IPS DF 4.7 (cell line): Measurements from ENCODE around the gene PRR12.

ENCODE experiments used
- DNase-seq: peaks from one replicate; pipeline ENCODE4 v3.0.0-alpha.2; 2013; ENCODE audit warnings: low spot score; ENCODE audit errors: extremely low read depth

PRR12 gene

DNA sequence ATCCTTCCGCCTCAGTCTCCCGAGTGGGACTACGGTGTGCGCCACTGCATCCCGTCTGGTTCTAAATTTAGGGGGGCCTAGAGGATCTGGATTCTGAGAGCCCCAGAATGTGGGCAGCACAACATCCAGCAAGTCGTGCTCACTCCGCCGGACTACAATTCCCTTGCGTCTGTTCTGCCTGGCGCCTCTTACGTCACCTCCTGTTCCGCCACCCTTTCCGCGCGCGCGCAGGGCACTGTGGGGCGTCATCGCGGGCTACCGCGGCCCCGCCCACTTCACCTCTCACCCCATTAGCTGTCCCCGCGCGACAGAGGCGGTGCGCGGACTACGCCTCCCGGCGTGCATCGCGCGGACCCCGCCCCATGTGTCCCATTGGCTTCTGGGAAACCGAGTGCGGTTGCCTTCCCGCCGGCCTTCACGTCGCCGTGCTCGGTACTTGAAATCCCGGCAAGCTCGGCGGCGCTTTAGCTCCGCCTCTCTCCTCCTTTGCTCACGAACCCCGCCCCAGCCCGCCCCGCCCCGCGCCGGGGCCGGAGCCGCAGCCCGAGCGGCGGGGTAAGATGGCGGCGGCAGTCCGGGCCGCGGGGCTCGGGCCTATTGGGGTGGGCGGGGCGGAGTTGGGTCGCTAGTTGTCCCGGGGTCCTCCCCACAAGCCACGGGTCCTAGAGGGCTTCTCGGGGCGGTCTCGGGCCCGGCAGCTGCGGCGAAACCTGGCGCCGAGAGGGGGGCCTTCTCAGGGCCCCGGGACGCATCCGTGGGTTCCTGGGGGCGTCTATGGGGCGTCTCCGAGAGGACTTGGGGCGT, 50.9 kb downstream of the PRR12 start, which contains the start of gene SCAF1:
Gene SCAF1 (plus strand): TSS at position 522 of the 804 bp plus-strand sequence. CDS start 2,818 bp downstream, outside the sequence.
- DNase-seq = peak; percentile 87

DNA sequence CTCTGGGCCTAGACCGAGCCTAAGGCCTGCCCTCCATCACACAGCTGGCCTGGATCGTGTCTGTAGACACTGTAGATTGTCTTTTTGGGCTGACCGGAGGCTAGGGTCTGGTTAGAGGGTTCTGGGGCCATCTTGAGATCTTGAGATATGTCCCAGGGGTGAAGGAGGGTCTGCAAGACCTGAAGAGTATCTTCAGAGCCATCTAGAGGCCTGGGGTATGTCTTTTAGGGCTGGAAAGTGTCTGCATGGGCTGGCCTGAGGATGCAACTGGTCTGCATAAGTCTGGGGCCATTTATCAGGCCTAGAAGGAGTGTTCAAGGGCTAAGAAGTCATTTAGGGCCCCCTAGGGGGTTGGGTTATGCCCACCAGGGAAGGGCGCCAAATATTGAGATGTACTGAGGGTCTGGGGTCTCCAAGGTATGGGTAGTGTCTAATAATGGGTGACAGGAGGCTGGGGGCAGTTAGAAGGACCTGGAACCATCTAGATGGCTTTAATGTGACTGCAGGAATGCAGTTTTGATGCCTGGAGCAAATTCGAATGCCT, 51.6 kb downstream of the PRR12 start:
- DNase-seq = no peak

DNA sequence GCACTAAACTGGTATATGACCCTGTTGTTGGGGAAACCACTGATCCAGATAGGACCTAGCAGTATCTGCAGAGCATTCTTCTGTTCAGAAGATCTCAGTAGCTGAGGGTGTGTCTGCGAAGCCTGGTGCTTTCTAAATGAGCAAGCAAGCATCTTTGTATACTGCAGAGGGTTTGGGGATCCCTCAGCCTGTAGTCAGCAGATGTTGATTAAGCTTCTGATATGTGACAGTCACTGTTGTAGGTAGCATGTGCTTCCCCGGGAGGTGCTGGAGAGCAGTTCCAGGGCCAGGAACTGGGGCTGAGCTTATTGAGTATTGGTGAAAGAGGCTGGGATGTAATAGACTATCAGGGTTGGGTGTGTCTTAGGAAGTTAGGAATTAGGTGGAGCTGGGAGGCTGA, 52.5 kb downstream of the PRR12 start:
- DNase-seq = no peak

DNA sequence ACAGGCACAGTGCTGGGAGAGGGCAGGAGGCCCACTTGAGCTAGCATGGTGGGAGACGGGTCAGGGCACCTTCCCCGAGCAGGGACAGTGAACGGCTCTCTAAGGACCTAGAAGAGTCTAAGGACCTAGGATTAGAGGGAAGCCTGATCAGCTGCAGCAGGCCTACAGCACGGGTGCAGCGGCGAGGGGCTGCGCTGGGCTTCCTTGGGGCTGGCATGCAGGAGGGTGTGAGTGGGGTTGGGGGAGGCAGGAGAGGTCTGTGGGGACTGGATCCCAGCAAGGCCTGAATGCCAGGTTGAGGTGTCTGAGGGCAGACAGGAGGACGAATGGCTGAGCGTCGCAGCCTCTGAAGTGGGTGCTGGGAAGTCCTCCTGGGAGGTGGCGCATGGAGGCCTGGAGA, 54.6 kb downstream of the PRR12 start:
- DNase-seq = no peak

DNA sequence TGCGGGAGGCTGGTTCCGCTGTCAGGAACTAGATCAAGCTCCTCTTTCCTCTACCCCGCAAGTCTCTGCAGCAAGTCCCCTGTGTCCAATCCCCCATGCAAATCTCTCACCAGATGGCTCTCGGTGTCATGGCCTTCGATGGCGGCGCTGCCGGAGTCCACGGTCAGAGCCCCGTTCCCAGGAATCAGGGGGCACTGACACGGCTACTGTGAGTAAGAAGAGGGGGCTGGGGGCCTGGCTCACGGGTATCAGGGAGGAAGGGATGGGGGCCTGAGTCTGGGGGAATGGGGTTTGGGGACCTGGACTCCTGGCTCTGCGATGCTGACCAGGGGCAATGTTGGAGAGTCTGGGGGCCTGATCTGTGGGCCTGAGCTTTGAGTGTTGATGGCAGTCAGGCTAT, 55.0 kb downstream of the PRR12 start:
- no peak for DNase-seq

DNA sequence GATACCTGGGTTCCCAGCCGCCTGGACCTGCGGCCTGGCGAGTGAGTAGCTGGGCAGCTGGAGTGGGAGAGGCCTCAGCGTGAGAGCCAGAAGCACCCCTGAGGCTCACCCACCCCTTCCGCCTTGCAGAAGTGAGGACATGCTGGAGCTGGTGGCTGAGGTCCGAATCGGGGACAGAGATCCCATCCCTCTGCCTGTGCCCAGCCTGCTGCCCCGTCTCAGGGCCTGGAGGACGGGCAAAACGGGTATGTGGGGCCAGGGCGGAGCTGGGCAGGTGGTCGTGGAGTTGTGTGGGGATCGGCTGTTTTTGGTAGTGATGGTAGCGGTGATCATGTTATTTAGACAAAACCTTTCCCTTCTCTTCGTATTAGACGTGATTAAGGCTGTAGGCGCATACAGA, 55.6 kb downstream of the PRR12 start:
- no peak for DNase-seq

DNA sequence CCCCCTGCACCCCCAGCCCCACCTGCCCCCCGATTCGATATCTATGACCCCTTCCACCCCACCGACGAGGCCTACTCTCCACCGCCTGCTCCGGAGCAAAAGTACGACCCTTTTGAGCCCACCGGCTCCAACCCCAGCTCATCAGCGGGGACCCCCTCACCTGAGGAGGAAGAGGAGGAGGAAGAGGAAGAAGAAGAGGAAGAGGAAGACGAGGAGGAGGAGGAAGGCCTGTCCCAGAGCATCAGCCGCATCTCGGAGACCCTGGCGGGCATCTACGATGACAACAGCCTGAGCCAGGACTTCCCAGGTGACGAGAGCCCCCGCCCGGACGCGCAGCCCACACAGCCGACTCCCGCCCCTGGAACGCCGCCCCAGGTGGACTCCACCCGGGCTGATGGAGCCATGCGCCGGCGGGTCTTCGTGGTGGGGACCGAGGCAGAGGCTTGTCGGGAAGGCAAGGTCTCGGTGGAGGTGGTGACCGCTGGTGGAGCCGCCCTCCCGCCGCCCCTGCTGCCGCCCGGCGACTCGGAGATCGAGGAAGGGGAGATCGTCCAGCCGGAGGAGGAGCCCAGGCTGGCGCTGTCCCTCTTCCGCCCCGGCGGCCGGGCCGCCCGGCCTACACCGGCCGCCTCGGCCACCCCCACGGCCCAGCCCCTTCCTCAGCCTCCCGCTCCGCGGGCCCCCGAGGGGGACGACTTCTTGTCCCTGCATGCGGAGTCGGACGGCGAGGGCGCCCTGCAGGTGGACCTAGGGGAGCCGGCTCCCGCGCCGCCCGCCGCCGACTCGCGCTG, 60.2 kb downstream of the PRR12 start:
- DNase-seq = no peak

DNA sequence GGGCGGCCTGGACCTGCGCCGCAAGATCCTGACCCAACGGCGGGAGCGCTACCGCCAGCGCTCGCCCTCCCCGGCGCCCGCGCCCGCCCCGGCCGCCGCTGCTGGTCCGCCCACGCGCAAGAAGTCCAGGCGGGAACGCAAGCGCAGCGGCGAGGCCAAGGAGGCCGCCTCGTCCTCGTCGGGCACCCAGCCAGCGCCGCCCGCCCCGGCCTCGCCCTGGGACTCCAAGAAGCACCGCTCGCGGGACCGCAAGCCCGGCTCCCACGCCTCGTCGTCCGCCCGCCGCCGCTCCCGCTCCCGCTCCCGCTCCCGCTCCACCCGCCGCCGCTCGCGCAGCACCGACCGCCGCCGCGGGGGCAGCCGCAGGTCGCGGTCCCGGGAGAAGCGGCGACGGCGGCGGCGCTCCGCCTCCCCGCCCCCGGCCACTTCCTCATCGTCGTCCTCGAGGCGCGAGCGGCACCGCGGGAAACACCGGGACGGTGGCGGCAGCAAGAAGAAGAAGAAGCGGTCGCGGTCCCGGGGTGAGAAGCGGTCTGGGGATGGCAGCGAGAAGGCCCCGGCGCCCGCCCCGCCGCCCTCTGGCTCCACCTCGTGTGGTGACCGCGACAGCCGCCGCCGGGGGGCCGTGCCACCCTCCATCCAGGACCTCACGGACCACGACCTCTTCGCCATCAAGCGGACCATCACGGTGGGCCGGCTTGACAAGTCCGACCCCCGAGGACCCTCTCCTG, 61.0 kb downstream of the PRR12 start:
- no peak for DNase-seq

DNA sequence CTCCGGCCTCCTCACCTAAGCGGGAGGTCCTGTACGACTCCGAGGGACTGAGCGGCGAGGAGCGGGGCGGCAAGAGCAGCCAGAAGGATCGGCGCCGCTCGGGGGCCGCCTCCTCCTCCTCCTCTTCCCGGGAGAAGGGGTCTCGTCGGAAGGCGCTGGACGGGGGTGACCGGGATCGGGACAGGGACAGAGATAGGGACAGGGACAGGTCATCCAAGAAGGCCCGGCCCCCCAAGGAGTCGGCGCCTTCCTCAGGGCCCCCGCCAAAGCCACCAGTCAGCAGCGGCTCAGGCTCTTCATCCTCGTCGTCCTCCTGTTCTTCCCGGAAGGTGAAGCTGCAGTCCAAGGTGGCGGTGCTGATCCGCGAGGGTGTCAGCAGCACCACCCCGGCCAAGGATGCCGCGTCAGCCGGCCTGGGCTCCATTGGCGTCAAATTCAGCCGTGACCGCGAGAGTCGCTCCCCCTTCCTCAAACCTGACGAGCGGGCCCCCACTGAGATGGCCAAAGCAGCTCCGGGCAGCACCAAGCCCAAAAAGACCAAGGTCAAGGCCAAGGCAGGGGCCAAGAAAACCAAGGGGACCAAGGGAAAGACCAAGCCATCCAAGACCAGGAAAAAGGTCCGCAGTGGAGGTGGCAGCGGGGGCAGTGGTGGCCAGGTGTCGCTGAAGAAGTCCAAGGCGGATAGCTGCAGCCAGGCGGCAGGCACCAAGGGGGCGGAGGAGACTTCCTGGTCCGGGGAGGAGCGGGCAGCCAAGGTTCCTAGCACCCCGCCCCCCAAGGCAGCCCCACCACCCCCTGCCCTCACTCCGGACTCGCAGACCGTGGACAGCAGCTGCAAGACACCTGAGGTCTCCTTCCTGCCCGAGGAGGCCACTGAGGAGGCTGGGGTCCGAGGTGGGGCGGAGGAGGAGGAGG, 61.8 kb downstream of the PRR12 start:
- DNase-seq = no peak

DNA sequence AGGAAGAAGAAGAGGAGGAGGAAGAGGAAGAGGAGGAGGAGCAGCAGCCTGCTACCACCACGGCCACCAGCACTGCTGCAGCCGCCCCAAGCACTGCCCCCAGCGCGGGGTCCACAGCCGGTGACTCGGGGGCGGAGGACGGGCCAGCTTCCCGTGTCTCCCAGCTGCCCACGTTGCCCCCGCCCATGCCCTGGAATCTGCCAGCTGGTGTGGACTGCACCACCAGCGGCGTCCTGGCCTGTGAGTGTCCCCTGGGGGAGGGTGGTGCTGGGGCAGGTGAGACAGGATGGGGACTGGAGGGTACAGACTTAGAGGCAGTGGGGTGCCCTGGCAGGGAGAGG, 62.5 kb downstream of the PRR12 start:
- no peak for DNase-seq

DNA sequence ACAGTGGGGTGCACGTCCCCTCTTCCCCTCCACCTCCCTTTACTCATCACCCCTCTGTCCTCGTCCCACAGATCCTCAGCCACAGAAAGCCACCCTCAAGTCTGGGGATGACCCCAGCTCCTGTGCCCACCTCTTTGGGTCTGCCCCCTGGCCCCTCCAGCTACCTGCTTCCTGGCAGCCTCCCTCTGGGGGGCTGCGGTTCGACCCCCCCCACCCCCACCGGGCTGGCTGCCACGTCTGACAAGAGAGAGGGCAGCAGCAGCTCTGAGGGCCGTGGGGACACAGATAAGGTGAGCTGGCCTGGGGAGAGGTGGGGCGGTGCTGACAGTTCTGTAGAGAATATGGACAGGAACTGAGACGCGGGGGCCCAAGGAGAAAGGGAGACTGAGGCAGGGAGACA, 63.6 kb downstream of the PRR12 start:
- DNase-seq = no peak

DNA sequence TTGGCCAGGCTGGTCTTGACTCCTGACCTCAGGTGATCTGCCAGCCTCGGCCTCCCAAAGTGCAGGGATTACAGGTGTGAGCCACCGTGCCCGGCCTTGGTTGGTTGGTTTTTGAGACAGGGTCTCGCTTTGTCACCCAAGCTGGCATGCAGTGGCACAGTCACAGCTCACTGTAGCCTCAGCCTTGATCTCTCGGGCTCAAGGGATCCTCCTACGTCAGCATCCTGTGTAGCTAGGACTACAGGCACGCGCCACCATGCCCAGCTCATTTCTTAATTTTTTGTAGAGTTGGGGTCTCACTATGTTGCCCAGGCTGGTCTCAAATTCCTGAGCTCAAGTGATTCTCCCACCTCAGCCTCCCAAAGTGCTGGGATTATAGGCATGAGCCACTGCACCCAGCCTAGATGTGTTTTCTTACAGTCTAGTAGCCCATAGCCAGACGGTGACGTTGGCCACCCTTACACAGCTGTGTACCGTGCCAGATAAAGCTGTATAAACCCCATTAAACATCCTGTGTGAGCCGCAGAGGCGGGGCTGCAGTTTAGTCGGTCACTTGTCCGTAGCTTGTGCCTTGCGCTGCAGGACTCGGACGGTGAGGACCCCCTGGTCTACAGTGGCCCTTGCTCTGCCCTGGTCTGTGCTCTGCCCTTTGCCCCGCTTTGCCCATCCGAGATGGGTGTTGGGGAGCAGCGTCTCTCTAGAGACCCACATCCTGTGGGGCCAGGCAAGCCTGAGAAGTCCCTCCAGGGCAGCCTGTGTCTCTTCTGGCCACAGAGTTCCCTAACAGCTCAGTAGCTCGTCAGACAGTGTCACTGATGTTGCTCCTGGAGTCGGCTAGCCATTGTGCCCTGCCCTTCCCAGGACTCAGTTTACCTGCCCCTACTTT, 64.8 kb downstream of the PRR12 start:
- no peak for DNase-seq

DNA sequence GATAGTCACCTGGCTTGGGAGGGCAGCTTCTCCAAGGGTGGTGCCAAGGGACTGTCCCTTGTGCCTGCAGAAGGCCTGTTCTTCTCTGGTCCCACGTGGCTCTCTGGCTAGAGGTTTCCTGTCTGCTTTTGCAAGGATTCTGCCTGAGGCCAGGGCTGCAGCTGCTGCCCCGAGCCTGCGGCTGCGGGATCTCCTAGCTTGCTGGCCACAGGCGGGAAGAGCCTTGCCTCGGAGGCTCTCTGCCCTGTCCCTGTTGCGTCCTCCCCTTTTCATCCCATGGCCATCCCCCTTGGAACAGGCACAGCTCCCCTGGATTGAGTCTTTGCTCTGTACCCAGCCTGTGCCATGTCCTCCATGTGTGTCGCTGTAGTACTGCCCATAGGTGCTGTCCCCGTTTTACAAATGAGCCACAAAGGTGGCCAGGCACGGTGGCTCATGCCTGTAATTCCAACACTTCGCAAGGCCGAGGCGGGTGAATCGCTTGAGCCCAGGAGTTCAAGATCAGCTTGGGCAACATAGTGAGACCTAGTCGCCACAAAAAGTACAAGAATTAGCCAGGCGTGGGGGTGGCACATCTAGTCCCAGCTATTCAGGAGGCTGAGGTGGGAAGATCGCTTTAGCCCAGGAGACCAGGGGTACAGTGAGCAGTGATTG, 65.6 kb downstream of the PRR12 start:
- no peak for DNase-seq

DNA sequence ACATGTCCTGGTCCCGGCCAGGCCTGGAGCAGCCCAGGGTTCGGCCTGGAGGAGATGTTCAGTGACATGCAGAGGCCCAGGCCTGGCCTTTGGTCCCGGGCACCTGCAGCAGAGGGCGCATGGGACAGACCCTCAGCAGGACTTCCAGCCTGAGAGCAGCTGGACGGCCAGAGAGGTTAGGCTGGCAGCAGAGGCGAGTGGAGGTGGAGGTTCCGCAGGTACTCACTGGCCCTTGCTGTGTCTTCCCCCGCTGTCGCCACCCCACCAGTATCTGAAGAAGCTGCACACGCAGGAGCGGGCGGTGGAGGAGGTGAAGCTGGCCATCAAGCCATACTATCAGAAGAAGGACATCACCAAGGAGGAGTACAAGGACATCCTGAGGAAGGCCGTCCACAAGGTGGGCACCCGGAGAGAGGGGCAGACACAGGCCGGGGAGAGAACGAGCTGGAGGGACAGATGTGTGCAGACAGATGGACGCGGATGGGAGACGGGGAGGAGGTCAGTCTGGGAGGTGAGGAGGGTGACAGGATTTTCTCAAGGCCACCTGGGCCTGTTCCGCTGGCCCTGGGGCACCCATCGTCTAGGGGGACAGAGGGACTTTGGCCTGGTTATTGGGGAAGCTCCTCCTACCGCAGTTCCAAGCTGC, 66.6 kb downstream of the PRR12 start:
- DNase-seq = no peak

DNA sequence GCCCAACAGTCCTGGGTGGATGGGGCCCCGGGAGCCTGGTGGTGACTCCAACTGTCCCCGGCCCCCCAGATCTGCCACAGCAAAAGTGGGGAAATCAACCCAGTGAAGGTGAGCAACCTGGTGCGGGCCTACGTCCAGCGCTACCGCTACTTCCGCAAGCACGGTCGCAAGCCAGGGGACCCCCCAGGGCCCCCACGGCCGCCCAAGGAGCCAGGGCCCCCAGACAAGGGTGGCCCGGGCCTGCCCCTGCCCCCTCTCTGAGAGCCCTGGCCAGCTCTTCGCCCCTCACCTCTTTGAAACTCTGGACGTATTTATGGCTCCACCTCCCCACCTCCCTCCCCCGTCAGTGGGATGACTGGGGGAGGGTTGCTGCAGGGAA, 67.1 kb downstream of the PRR12 start:
- no peak for DNase-seq

DNA sequence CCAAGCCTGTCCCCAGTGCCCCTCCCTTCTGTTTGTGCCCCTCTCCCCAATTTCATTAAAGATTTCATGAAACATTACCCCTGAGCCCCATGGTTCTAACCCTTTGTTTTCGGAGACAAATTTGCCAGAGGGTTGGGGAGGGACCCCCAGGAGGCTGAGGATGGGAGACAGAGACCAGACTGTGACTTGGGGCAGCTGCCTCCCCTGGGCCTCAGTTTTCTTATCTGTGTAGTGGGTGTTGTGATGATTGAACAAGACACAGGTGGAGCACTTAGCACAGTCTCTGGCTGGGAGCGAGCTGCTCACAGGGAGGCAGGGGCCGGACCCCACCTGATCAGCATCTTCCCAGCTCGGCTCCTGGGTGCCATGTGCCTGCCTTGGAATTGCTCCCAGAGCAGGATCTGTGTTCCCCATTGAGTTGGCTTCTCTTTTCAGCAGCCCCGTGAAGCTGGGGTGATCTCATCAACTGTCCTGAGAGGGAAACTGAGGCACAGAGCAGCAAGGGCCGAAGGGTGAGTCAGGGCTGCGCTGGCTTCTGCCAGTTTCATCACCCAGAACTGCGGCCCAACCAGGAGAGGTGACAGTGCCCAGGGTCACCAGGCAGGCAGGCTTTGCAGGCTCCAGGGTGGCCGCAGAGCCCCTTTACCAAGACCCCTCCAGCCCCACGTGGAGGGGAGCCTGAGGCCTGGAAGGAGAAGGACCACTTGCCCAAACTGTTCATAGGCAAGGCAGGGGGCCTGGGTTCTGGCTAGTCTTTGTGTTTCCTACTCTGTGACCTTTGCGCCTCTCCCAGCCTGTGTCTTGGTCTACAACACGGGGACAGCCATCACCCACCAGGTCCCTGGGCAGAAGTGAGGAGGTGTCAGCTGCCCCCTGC, 67.8 kb downstream of the PRR12 start:
- no peak for DNase-seq

DNA sequence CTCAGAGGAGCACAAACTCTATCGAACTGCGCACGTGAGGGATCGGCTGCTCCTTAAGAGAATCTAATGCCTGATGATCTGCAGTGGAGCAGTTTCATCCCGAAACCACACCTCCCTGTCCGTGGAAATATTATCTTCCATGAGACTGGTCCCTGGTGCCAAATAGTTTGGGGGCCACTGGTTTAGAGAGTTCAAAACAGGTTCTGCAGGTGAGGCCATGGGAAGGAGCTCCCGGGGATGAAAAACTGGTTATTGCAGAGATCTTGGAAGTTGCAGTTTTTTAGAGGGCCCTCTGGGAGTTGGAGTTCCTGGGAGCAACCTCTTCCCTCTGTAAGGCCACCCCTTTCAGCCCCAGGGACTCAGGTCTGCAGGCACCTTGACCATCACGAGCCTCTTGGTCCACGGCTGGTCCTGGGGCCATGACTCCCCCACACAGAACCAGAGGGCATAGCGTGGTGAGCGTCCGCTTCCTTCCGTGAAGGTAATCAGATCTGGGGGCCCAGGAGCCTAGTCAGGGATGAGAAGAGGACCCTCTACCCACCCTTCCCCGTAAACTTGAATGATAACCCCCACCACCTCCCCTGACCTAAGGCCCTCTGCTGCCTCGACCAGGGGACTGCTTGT, 69.5 kb downstream of the PRR12 start:
- no peak for DNase-seq
